B cell (primary cell): ENCODE results near the gene GP1BB. TPM values are rescaled to one million over a fixed set of nuclear protein-coding genes. Genes with fewer than 3 reads are reported as not detected.

Experiments used
- ATAC-seq: fragments of 200-7000 bp; cut with Tn5 transposase; one replicate; pipeline ENCODE4 v1.10.0; 2021; ENCODE audit warnings: low read depth, mild to moderate bottlenecking, moderate number of reproducible peaks, moderate library complexity
- CTCF ChIA-PET: fragments of 350-600 bp; sonication (Branson Sonifier 250); formaldehyde crosslinking; loops from one replicate; lab custom pipeline; 2021; ENCODE audit warnings: antibody characterized with exemption, inconsistent platforms; lab: Charles Lee
- POLR2A ChIA-PET: fragments of 350-600 bp; sonication (Branson Sonifier 250); formaldehyde crosslinking; loops from one replicate; lab custom pipeline; 2021; ENCODE audit warnings: antibody characterized with exemption; lab: Charles Lee
- DNase-seq: peaks from one replicate; pipeline ENCODE4 v3.0.0; 2013
- H2AFZ ChIP-seq: 2 replicates; pipeline ENCODE4 v1.6.1; 2012; ENCODE audit warnings: mild to moderate bottlenecking, low read depth, low read length; ENCODE audit not compliant: insufficient read depth, poor library complexity, severe bottlenecking
- H3K27ac ChIP-seq, 2 donors: 1 replicate in 1 of 2; 2 replicates in 1 of 2; pipeline ENCODE4 v1.5.1; 2012 to 2013; ENCODE audit warnings: low read length in 2 of 2, mild to moderate bottlenecking in 2 of 2, moderate library complexity in 1 of 2
- H3K27me3 ChIP-seq, 4 experiments: fragments of 200-600 bp in 1 of 4; sonication (generic) in 1 of 4; replicated peaks in 1 of 4; 1 replicate in 2 of 4; 2 replicates in 2 of 4; pipeline versions ENCODE4 v1.6.1 to v1.7.0; 2013 to 2016; ENCODE audit warnings: low read length in 3 of 4, mild to moderate bottlenecking in 2 of 4, mixed read lengths in 1 of 4, moderate library complexity in 1 of 4; ENCODE audit not compliant: insufficient read depth in 4 of 4, control insufficient read depth in 3 of 4; ENCODE audit errors: control extremely low read depth in 1 of 4
- H3K36me3 ChIP-seq, 2 experiments: replicated peaks in 1 of 2; 1 replicate in 1 of 2; 2 replicates in 1 of 2; pipeline versions ENCODE4 v1.6.1 to v1.7.1; 2013; ENCODE audit warnings: low read length in 1 of 2; ENCODE audit not compliant: insufficient read depth in 2 of 2, control insufficient read depth in 1 of 2; ENCODE audit errors: control extremely low read depth in 1 of 2, extremely low read depth in 1 of 2
- H3K4me1 ChIP-seq, 2 donors: fragments of 200-600 bp in 1 of 2; sonication (generic) in 1 of 2; 1 replicate in 1 of 2; 2 replicates in 1 of 2; pipeline versions ENCODE4 v1.5.1 to v1.6.1; 2013 to 2017; ENCODE audit warnings: low read length in 2 of 2; ENCODE audit not compliant: control insufficient read depth in 2 of 2, insufficient read depth in 2 of 2
- H3K4me2 ChIP-seq: replicated peaks from 2 replicates; pipeline ENCODE3; 2012; ENCODE audit warnings: mild to moderate bottlenecking, low read depth, low read length; ENCODE audit not compliant: poor library complexity, severe bottlenecking
- H3K4me3 ChIP-seq, 5 experiments: fragments of 200-600 bp in 1 of 5; sonication (generic) in 1 of 5; 1 replicate in 3 of 5; 2 replicates in 2 of 5; pipeline versions ENCODE4 v1.5.1 to v1.7.0; 2011 to 2016; ENCODE audit warnings: low read length in 4 of 5, mild to moderate bottlenecking in 4 of 5, low read depth in 2 of 5, control low read depth in 1 of 5, moderate library complexity in 1 of 5; ENCODE audit not compliant: insufficient read depth in 1 of 5; ENCODE audit errors: control extremely low read depth in 1 of 5, extremely low read depth in 1 of 5
- H3K79me2 ChIP-seq: fragments of 200-600 bp; sonication (generic); one replicate; pipeline ENCODE4 v1.6.0; 2016; ENCODE audit warnings: low read length; ENCODE audit not compliant: control insufficient read depth, insufficient read depth
- H3K9ac ChIP-seq: fragments of 200-600 bp; sonication (generic); 2 replicates; pipeline ENCODE4 v1.6.1; 2017; ENCODE audit warnings: mild to moderate bottlenecking, low read length, moderate library complexity
- H3K9me3 ChIP-seq, 3 donors: one replicate each; pipeline versions ENCODE4 v1.6.1 to v1.7.1; 2013; ENCODE audit warnings: low read length in 2 of 3; ENCODE audit not compliant: control insufficient read depth in 2 of 3, insufficient read depth in 1 of 3; ENCODE audit errors: control extremely low read depth in 1 of 3
- H4K20me1 ChIP-seq: 2 replicates; pipeline ENCODE4 v1.6.0; 2012; ENCODE audit warnings: mild to moderate bottlenecking, low read length; ENCODE audit not compliant: insufficient read depth, control insufficient read depth, poor library complexity, severe bottlenecking
- H3K27ac Mint-ChIP-seq: one replicate; pipeline ENCODE4 v1.8.0; 2021; ENCODE audit warnings: mixed read lengths
- H3K27me3 Mint-ChIP-seq: one replicate; pipeline ENCODE4 v1.8.0; 2021; ENCODE audit warnings: mixed read lengths
- H3K4me1 Mint-ChIP-seq: one replicate; pipeline ENCODE4 v1.8.0; 2021; ENCODE audit warnings: mixed read lengths
- H3K4me3 Mint-ChIP-seq: one replicate; pipeline ENCODE4 v1.8.0; 2021; ENCODE audit warnings: mixed read lengths
- H3K9me3 Mint-ChIP-seq: one replicate; pipeline ENCODE4 v1.8.0; 2022; ENCODE audit warnings: mixed read lengths; ENCODE audit not compliant: insufficient read depth
- EZH2 ChIP-seq: IDR thresholded peaks from 2 replicates; pipeline ENCODE4 v1.6.1; 2012; ENCODE audit warnings: borderline replicate concordance, low read depth, mild to moderate bottlenecking, moderate library complexity, low read length; ENCODE audit not compliant: insufficient read depth, poor library complexity, severe bottlenecking
- WGBS: methylation state at CpG from one replicate; pipeline ENCODE4 v1.1.5; 2013; ENCODE audit warnings: missing lambda C conversion rate; ENCODE audit not compliant: insufficient coverage; 5-methylcytosine and 5-hydroxymethylcytosine counted together
- intact Hi-C: fragments of 100-400 bp; cut with micrococcal nuclease; formaldehyde crosslinking; loops from one replicate; pipeline ENCODE4 v1.10.0; 2022
- polyA plus RNA-seq: library from polyadenylated mRNA; depleted of rRNA; stranded (reverse); fragments of >200 nt; gene quantifications from 2 replicates; pipeline ENCODE4 v1.2.3, GENCODE V29; 2012
- total RNA-seq, 2 donors: library from RNA; stranded (reverse); fragments of 120-200 nt in 1 of 2; gene quantifications; 1 replicate in 1 of 2; 2 replicates in 1 of 2; pipeline versions ENCODE4 v1.2.3 to v1.2.4, GENCODE V29; 2013 to 2022
- TF ChIP-seq, protein P1 (sequence below): fragments of 200-600 bp; IDR thresholded peaks from one replicate; pipeline ENCODE4 v1.8.0; 2022; ENCODE audit warnings: antibody characterized with exemption, mild to moderate bottlenecking

GP1BB gene
- total and polyA plus RNA-seq, 2 donors (not counting 1 experiment from before 2014, with no cell fraction given), result 0.31 TPM; not detected in 1

DNA sequence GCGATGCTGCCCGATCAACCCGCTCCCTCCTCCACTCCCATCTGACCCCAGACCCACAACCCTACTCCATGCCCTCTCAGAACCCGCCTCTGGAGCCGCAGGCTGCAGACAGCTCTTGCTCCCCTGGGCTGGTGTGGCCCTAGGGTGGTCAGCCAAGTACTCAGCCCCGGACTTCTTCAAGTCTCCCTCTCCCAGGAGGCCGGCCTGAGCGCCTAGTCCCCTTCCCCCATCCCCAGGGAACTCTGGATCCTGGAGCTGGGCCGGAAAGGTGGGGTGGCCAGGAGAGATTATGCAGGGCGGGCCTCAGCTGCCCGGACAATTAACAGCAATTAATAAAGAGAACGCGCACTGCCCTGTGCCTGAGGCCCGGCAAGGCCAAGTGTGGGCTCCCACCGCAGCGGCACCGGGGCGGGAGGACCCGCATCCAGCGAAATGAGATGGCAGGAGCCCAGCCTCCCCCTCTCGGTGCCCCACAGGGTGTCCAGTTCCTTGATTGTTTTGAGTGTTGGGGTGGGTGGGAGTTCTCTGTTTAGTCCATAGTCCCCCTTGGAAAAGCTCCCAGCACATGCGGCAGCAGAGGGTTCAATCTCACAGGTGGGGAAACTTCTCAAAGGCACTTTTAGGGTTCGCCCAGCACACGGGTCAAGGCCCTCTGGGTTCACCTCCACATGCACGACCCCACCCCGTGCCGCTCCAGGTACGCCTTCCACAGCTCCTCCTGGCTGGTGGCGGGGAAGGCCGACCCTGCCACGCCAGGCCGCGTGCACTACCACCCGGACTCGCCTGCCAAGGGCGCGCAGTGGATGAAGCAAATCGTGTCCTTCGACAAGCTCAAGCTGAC lies 40.3 kb downstream of the GP1BB start:
- intact Hi-C loops, result no loop called here
- H3K9me3 Mint-ChIP-seq, result no peaks in the 10 kb centered on the region
- Histone ChIP-seq H3K9ac (no peak overlapping the region), H3K4me2 (no peak overlapping the region), H3K4me1 (peaks cover 25 to 41% of the 10 kb centered on the region in 2 donors), H3K27ac (no peak overlapping the region), H4K20me1 (no peaks in the 10 kb centered on the region), H2AFZ (no peak overlapping the region), H3K4me3 (no peak overlapping the region), H3K36me3 (no peaks in the 10 kb centered on the region), H3K27me3 (peaks cover 0 to 77% (median 46%) of the 10 kb centered on the region in 4 experiments), H3K9me3 (peaks cover 0 to 30% (median 0%) of the 10 kb centered on the region in 3 donors), H3K79me2 (no peaks in the 10 kb centered on the region)
- ChIA-PET CTCF (no interaction called here), POLR2A (no interaction called here)
- H3K4me3 Mint-ChIP-seq, result no peak overlapping the region
- ATAC-seq (no peak), DNase-seq (no peak)
- peaks cover 54% of the 10 kb centered on the region for H3K27me3 Mint-ChIP-seq
- H3K4me1 Mint-ChIP-seq, result peaks cover 38% of the 10 kb centered on the region
- 80% methylated on average over 37 of the region's 39 CpGs for WGBS
- H3K27ac Mint-ChIP-seq, result no peak overlapping the region
- TF ChIP-seq EZH2, result no peak
- TF ChIP-seq, protein P1, sequence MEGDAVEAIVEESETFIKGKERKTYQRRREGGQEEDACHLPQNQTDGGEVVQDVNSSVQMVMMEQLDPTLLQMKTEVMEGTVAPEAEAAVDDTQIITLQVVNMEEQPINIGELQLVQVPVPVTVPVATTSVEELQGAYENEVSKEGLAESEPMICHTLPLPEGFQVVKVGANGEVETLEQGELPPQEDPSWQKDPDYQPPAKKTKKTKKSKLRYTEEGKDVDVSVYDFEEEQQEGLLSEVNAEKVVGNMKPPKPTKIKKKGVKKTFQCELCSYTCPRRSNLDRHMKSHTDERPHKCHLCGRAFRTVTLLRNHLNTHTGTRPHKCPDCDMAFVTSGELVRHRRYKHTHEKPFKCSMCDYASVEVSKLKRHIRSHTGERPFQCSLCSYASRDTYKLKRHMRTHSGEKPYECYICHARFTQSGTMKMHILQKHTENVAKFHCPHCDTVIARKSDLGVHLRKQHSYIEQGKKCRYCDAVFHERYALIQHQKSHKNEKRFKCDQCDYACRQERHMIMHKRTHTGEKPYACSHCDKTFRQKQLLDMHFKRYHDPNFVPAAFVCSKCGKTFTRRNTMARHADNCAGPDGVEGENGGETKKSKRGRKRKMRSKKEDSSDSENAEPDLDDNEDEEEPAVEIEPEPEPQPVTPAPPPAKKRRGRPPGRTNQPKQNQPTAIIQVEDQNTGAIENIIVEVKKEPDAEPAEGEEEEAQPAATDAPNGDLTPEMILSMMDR, result no peak

DNA sequence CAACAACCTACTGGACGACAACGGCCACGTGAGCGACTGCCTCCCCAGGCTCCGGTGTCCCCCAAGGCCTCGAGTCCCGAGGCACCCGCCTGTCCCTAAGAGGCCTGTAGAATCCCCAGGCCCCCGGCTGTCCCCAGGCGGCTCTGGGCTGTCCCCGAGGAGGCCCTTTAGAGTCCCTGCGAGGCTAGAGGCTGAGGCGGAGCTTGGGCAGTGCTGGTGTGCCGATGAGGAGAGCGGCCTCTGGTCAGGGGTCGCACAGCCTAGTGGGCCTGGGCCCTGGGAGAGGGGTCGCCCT lies 40.9 kb downstream of the GP1BB start:
- Mint-ChIP-seq H3K27me3 (peaks cover 57% of the 10 kb centered on the region), H3K9me3 (no peaks in the 10 kb centered on the region), H3K4me1 (peaks cover 39% of the 10 kb centered on the region), H3K4me3 (no peak overlapping the region), H3K27ac (no peak overlapping the region)
- H3K4me3 ChIP-seq, result no peak overlapping the region
- H3K79me2 ChIP-seq, result no peaks in the 10 kb centered on the region
- ChIA-PET CTCF (no interaction called here), POLR2A (no interaction called here)
- H3K4me1 ChIP-seq, result peaks cover 25 to 37% of the 10 kb centered on the region in 2 donors
- peaks cover 0 to 30% (median 0%) of the 10 kb centered on the region in 3 donors for H3K9me3 ChIP-seq
- no peaks in the 10 kb centered on the region for H4K20me1 ChIP-seq
- no peak for DNase-seq
- WGBS, result 77% methylated on average over 13 of the region's 17 CpGs
- no peak for ATAC-seq
- no peak overlapping the region for H3K27ac ChIP-seq
- TF ChIP-seq, protein P1, result no peak
- no peak for TF ChIP-seq EZH2
- intact Hi-C loops, result no loop called here
- no peaks in the 10 kb centered on the region for H3K36me3 ChIP-seq
- no peak overlapping the region for H3K4me2 ChIP-seq
- H3K27me3 ChIP-seq, result peaks cover 0 to 77% (median 46%) of the 10 kb centered on the region in 4 experiments
- H2AFZ ChIP-seq, result no peak overlapping the region
- no peak overlapping the region for H3K9ac ChIP-seq
